SK-N-SH treated with all-trans-retinoic acid at 6 μM for 48 hours (cell line): ENCODE measurements around the gene CDK6.

Experiments used
- ATAC-seq: fragments of 200-7000 bp; cut with Tn5 transposase; 3 replicates; pipeline ENCODE4 v1.9.1; 2020; ENCODE audit warnings: mild to moderate bottlenecking, moderate library complexity
- ARNTL ChIP-seq: fragments of 450-650 bp; formaldehyde crosslinking; IDR thresholded peaks from 2 replicates; pipeline ENCODE4 v1.5.0; 2020; ENCODE audit warnings: low read depth, mild to moderate bottlenecking, moderate library complexity, borderline replicate concordance
- BACH2 ChIP-seq: fragments of 250-450 bp; sonication (Bioruptor Pico); IDR thresholded peaks from 2 replicates; pipeline ENCODE4 v1.9.0; 2021; ENCODE audit warnings: mild to moderate bottlenecking, borderline replicate concordance
- CSDC2 ChIP-seq: fragments of 250-450 bp; sonication (Bioruptor Pico); IDR thresholded peaks from 2 replicates; pipeline ENCODE4 v1.5.0; 2020; ENCODE audit warnings: mild to moderate bottlenecking, moderate library complexity
- ESRRG ChIP-seq: fragments of 250-450 bp; sonication (Bioruptor Pico); IDR thresholded peaks from 2 replicates; pipeline ENCODE4 v1.6.1; 2021; ENCODE audit warnings: mild to moderate bottlenecking
- GLIS3 ChIP-seq: fragments of 250-450 bp; sonication (Bioruptor Pico); IDR thresholded peaks from 2 replicates; pipeline ENCODE4 v1.5.0; 2020; ENCODE audit warnings: mild to moderate bottlenecking, moderate library complexity
- ISL1 ChIP-seq: fragments of 250-450 bp; sonication (Bioruptor Pico); IDR thresholded peaks from 2 replicates; pipeline ENCODE4 v2.1.2; 2022; ENCODE audit warnings: mild to moderate bottlenecking, moderate library complexity
- OSR1 ChIP-seq: fragments of 250-450 bp; sonication (Bioruptor Pico); IDR thresholded peaks from 2 replicates; pipeline ENCODE4 v1.8.0; 2022; ENCODE audit warnings: moderate library complexity, mild to moderate bottlenecking, inconsistent platforms
- PPARA ChIP-seq: fragments of 250-450 bp; sonication (Bioruptor Pico); IDR thresholded peaks from 2 replicates; pipeline ENCODE4 v1.5.0; 2020; ENCODE audit warnings: mild to moderate bottlenecking, borderline replicate concordance
- RARB ChIP-seq: fragments of 250-450 bp; sonication (Bioruptor Pico); IDR thresholded peaks from 2 replicates; pipeline ENCODE4 v1.8.0; 2021; ENCODE audit warnings: mild to moderate bottlenecking, moderate library complexity
- SNAI2 ChIP-seq: fragments of 250-450 bp; sonication (Bioruptor Pico); IDR thresholded peaks from 2 replicates; pipeline ENCODE4 v1.5.0; 2020; ENCODE audit warnings: mild to moderate bottlenecking, moderate library complexity
- TCF4 ChIP-seq: fragments of 250-450 bp; sonication (Bioruptor Pico); IDR thresholded peaks from 2 replicates; pipeline ENCODE4 v1.8.0; 2021; ENCODE audit warnings: mild to moderate bottlenecking, moderate library complexity, borderline replicate concordance
- TOX ChIP-seq: fragments of 250-450 bp; sonication (Bioruptor Pico); IDR thresholded peaks from 2 replicates; pipeline ENCODE4 v1.8.0; 2021; ENCODE audit warnings: mild to moderate bottlenecking, moderate library complexity, borderline replicate concordance
- ZC3H10 ChIP-seq: fragments of 250-450 bp; sonication (Bioruptor Pico); IDR thresholded peaks from 2 replicates; pipeline ENCODE4 v1.5.1; 2021; ENCODE audit warnings: mild to moderate bottlenecking, moderate library complexity
- ZFP3 ChIP-seq: fragments of 250-450 bp; sonication (Bioruptor Pico); IDR thresholded peaks from 2 replicates; pipeline ENCODE4 v1.5.0; 2020; ENCODE audit warnings: mild to moderate bottlenecking, moderate library complexity
- ZFP30 ChIP-seq: fragments of 450-650 bp; formaldehyde crosslinking; IDR thresholded peaks from 2 replicates; pipeline ENCODE4 v1.5.0; 2022; ENCODE audit warnings: mild to moderate bottlenecking, moderate library complexity
- ZNF565 ChIP-seq: fragments of 450-650 bp; formaldehyde crosslinking; conservative IDR thresholded peaks from 2 replicates; pipeline ENCODE4 v1.5.0; 2020; ENCODE audit warnings: low read depth, mild to moderate bottlenecking, moderate library complexity
- ZNF70 ChIP-seq: fragments of 450-650 bp; formaldehyde crosslinking; IDR thresholded peaks from 2 replicates; pipeline ENCODE4 v1.5.0; 2020; ENCODE audit warnings: mild to moderate bottlenecking, moderate library complexity
- ZNF8 ChIP-seq: fragments of 450-650 bp; formaldehyde crosslinking; IDR thresholded peaks from 2 replicates; pipeline ENCODE4 v1.5.0; 2020; ENCODE audit warnings: mild to moderate bottlenecking, moderate library complexity
- TF ChIP-seq, protein P1 (sequence below): fragments of 250-450 bp; sonication (Bioruptor Pico); IDR thresholded peaks from 2 replicates; pipeline ENCODE4 v1.5.1; 2021; ENCODE audit warnings: mild to moderate bottlenecking, moderate library complexity
- TF ChIP-seq, protein P2 (sequence below): fragments of 250-450 bp; sonication (Bioruptor Pico); IDR thresholded peaks from 2 replicates; pipeline ENCODE4 v1.5.1; 2020; ENCODE audit warnings: low read depth, mild to moderate bottlenecking, moderate library complexity
- TF ChIP-seq, protein P3 (sequence below): fragments of 250-450 bp; sonication (Bioruptor Pico); IDR thresholded peaks from 2 replicates; pipeline ENCODE4 v1.5.0; 2020; ENCODE audit warnings: mild to moderate bottlenecking, moderate library complexity
- TF ChIP-seq, protein P4 (sequence below): fragments of 250-450 bp; sonication (Bioruptor Pico); IDR thresholded peaks from 2 replicates; pipeline ENCODE4 v1.8.0; 2020; ENCODE audit warnings: mild to moderate bottlenecking, moderate library complexity, borderline replicate concordance

CDK6 gene

DNA sequence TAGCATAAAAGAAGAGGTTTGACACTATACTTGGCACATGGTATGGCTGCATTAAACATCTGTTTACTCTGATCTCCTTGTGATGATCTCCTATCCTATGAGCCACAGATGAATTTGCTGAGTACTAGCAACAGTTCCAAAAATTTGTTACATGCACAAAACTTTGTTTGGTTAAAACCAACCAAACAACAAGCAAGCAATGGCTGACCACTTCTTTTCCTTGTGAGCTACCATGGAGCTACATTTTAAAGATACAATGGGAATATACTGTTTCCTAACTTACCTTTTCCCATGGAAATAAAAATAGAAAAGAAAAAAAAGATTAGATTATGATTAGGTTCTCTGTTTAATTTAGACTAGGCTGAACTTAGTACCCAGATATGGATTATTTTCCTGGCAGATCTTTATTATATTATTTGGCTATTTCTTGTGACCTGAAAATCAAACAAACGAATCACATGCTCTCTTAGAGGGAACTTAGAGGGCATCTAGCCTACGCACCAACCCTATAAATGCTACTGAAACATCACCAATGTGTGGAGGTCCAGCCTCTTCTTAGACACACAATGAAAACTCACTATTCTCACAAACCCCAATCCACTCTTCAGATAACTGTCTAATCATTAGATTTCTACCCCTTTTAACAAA, 166.0 kb downstream of the CDK6 start:
- no peak for ATAC-seq
- no peak for TF ChIP-seq PPARA (CRISPR knock-in tag)

DNA sequence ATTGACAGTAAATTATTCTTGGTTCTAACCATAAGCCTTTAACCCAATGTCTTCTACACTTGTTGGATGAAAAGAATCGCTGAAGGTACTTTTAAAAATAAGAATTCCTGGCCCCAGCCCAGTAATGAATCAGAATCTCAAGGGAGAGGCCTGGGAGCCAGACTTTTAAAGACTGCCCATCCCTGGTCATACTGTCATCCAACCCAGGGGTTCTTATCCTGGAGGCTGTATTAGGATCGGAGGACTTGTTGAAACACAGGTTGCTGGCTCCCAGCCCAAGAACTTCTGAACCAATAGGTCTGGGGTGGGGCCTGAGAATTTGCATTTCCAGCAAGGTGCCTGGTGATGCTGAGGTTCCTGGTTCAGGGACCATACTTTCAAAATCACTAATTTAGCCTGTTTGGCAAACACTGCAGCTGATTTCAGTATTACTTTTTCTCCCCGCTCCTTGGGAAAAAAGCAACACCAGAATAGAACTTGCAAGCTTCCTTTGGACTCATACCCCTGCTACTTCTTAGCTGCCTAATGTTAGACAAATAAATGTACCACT, 166.7 kb downstream of the CDK6 start:
- ATAC-seq, result no peak; the same call in 2 of the 3 replicates
- TF ChIP-seq ZNF565 (CRISPR knock-in tag) (no peak), ZNF8 (CRISPR knock-in tag) (no peak), OSR1 (CRISPR knock-in tag) (no peak), ISL1 (CRISPR knock-in tag) (no peak), GLIS3 (CRISPR knock-in tag) (no peak), ZC3H10 (CRISPR knock-in tag) (no peak), ARNTL (CRISPR knock-in tag) (no peak)
- TF ChIP-seq, protein P1, sequence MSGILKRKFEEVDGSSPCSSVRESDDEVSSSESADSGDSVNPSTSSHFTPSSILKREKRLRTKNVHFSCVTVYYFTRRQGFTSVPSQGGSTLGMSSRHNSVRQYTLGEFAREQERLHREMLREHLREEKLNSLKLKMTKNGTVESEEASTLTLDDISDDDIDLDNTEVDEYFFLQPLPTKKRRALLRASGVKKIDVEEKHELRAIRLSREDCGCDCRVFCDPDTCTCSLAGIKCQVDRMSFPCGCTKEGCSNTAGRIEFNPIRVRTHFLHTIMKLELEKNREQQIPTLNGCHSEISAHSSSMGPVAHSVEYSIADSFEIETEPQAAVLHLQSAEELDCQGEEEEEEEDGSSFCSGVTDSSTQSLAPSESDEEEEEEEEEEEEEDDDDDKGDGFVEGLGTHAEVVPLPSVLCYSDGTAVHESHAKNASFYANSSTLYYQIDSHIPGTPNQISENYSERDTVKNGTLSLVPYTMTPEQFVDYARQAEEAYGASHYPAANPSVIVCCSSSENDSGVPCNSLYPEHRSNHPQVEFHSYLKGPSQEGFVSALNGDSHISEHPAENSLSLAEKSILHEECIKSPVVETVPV, result no peak

DNA sequence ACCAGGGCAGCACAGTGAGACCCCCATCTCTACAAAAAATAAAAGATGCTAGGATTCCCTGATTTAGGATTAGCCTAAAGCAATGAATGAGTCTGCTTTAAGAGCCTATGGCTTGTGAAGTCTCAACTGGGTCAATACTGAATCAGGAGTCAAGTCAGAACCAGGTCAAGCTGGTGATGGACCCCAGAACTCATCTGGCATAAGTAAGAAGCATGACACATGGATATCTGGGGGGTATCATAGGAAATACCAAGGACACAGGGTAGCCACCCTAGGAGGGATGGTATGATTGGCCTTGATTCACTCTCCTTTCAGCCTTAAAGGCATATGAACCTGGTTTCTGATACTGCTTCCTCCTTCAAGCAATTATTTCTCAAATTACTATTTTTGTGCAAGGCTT, 167.8 kb downstream of the CDK6 start:
- no peak for TF ChIP-seq ESRRG
- TF ChIP-seq, protein P2, sequence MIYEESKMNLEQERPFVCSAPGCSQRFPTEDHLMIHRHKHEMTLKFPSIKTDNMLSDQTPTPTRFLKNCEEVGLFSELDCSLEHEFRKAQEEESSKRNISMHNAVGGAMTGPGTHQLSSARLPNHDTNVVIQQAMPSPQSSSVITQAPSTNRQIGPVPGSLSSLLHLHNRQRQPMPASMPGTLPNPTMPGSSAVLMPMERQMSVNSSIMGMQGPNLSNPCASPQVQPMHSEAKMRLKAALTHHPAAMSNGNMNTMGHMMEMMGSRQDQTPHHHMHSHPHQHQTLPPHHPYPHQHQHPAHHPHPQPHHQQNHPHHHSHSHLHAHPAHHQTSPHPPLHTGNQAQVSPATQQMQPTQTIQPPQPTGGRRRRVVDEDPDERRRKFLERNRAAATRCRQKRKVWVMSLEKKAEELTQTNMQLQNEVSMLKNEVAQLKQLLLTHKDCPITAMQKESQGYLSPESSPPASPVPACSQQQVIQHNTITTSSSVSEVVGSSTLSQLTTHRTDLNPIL (CRISPR knock-in tag), result no peak
- no peak for TF ChIP-seq BACH2 (CRISPR knock-in tag)
- no peak for TF ChIP-seq ZNF8 (CRISPR knock-in tag)
- TF ChIP-seq ZNF70 (CRISPR knock-in tag), result no peak
- TF ChIP-seq, protein P1, result no peak
- TF ChIP-seq ZNF565 (CRISPR knock-in tag), result no peak
- no peak for TF ChIP-seq TCF4 (CRISPR knock-in tag)
- no peak for TF ChIP-seq CSDC2 (CRISPR knock-in tag)
- TF ChIP-seq, protein P3, sequence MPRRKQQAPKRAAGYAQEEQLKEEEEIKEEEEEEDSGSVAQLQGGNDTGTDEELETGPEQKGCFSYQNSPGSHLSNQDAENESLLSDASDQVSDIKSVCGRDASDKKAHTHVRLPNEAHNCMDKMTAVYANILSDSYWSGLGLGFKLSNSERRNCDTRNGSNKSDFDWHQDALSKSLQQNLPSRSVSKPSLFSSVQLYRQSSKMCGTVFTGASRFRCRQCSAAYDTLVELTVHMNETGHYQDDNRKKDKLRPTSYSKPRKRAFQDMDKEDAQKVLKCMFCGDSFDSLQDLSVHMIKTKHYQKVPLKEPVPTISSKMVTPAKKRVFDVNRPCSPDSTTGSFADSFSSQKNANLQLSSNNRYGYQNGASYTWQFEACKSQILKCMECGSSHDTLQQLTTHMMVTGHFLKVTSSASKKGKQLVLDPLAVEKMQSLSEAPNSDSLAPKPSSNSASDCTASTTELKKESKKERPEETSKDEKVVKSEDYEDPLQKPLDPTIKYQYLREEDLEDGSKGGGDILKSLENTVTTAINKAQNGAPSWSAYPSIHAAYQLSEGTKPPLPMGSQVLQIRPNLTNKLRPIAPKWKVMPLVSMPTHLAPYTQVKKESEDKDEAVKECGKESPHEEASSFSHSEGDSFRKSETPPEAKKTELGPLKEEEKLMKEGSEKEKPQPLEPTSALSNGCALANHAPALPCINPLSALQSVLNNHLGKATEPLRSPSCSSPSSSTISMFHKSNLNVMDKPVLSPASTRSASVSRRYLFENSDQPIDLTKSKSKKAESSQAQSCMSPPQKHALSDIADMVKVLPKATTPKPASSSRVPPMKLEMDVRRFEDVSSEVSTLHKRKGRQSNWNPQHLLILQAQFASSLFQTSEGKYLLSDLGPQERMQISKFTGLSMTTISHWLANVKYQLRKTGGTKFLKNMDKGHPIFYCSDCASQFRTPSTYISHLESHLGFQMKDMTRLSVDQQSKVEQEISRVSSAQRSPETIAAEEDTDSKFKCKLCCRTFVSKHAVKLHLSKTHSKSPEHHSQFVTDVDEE, result no peak
- TF ChIP-seq OSR1 (CRISPR knock-in tag), result no peak
- no peak for TF ChIP-seq SNAI2 (CRISPR knock-in tag)
- TF ChIP-seq ZFP3 (CRISPR knock-in tag), result no peak
- TF ChIP-seq ARNTL (CRISPR knock-in tag), result no peak
- TF ChIP-seq PPARA (CRISPR knock-in tag), result no peak
- no peak for ATAC-seq

DNA sequence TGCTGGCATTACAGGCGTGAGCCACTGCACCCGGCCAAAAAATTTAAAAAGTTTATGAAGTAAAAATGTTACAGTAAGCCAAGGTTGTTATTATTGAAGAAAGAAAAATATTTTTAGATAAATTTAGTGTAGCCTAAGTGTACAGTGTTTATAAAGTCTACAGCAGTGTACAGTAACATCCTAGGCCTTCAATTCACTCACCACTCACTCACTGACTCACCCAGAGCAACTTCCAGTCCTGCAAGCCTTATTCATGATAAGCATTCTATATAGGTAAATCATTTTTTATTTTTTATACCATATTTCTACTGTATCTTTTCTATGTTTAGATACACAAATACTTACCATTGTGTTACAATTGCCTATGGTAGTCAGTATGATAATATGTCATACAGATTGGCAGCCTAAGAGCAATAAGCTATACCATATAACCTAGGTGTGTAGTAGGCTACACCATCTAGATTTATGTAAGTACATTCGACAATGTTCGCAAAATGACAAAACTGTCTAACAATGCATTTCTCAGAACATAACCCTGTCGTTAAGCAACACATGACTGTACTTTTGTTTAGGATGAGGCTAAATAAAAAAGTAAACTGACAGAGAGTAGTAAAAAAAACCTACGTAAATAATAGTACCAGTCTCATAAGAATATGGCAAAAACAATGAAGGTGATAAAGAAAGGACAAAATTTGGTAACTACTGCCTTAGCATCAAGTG, 168.4 kb downstream of the CDK6 start:
- peak; percentile 55 for ATAC-seq

More for the DNA sequence above, 168.4 kb downstream of the CDK6 start:
- TF ChIP-seq TOX (CRISPR knock-in tag) (no peak), CSDC2 (CRISPR knock-in tag) (no peak), ZNF8 (CRISPR knock-in tag) (no peak), GLIS3 (CRISPR knock-in tag) (no peak), RARB (no peak), OSR1 (CRISPR knock-in tag) (no peak), ZFP30 (no peak)
- TF ChIP-seq, protein P4, sequence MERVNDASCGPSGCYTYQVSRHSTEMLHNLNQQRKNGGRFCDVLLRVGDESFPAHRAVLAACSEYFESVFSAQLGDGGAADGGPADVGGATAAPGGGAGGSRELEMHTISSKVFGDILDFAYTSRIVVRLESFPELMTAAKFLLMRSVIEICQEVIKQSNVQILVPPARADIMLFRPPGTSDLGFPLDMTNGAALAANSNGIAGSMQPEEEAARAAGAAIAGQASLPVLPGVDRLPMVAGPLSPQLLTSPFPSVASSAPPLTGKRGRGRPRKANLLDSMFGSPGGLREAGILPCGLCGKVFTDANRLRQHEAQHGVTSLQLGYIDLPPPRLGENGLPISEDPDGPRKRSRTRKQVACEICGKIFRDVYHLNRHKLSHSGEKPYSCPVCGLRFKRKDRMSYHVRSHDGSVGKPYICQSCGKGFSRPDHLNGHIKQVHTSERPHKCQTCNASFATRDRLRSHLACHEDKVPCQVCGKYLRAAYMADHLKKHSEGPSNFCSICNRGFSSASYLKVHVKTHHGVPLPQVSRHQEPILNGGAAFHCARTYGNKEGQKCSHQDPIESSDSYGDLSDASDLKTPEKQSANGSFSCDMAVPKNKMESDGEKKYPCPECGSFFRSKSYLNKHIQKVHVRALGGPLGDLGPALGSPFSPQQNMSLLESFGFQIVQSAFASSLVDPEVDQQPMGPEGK (CRISPR knock-in tag), result no peak
